PFSK-1 (cell line): ENCODE measurements around the gene MICU1.

ENCODE experiments used
- FOXP2 ChIP-seq: optimal IDR thresholded peaks from 2 replicates; pipeline ENCODE3; 2011; ENCODE audit warnings: borderline replicate concordance, control low read depth, inconsistent platforms; ENCODE audit not compliant: insufficient read depth; ENCODE audit errors: extremely low read length, extremely low read depth
- POLR2AphosphoS5 ChIP-seq: IDR thresholded peaks from 2 replicates; pipeline ENCODE4 v1.6.1; 2012; ENCODE audit warnings: low read depth, mild to moderate bottlenecking, control low read depth, low read length, moderate library complexity
- REST ChIP-seq, 2 experiments: IDR thresholded peaks; 2 replicates each; pipeline versions ENCODE4 v1.6.1 to v1.8.0; 2011 to 2012; ENCODE audit warnings: low read depth in 2 of 2, low read length in 2 of 2, control low read depth in 1 of 2, inconsistent platforms in 1 of 2, mild to moderate bottlenecking in 1 of 2, moderate library complexity in 1 of 2; ENCODE audit not compliant: insufficient read depth in 1 of 2
- SIN3A ChIP-seq: IDR thresholded peaks from 2 replicates; pipeline ENCODE4 v1.6.1; 2012; ENCODE audit warnings: mild to moderate bottlenecking, low read length, moderate library complexity, borderline replicate concordance; ENCODE audit not compliant: insufficient read depth
- TAF1 ChIP-seq: IDR thresholded peaks from 2 replicates; pipeline ENCODE4 v1.6.1; 2012; ENCODE audit warnings: low read length, control low read depth, borderline replicate concordance; ENCODE audit not compliant: insufficient read depth

GRCh38 chr10:72319416-72320254 is 306.2 kb downstream of the MICU1 start:
- TF ChIP-seq POLR2AphosphoS5 (no peak), REST (IDR thresholded peaks at IDR 0.05; ENCODE audit: insufficient read depth in 1 of 2, low read depth in 2 of 2, low read length in 2 of 2) (no peak), TAF1 (no peak), SIN3A (no peak), FOXP2 (no peak)
